IPS DF 19.7 (cell line): Measurements from ENCODE around the gene OSBPL10.
"Not testable (repeated sequence)": the region's sequence is repeated elsewhere in the genome, so short reads cannot be mapped to it uniquely, and the experiment has no call there.

Experiments
- DNase-seq: peaks from one replicate; pipeline ENCODE4 v3.0.0-alpha.2; 2013; ENCODE audit warnings: low read depth, low spot score

Gene OSBPL10, protein sequence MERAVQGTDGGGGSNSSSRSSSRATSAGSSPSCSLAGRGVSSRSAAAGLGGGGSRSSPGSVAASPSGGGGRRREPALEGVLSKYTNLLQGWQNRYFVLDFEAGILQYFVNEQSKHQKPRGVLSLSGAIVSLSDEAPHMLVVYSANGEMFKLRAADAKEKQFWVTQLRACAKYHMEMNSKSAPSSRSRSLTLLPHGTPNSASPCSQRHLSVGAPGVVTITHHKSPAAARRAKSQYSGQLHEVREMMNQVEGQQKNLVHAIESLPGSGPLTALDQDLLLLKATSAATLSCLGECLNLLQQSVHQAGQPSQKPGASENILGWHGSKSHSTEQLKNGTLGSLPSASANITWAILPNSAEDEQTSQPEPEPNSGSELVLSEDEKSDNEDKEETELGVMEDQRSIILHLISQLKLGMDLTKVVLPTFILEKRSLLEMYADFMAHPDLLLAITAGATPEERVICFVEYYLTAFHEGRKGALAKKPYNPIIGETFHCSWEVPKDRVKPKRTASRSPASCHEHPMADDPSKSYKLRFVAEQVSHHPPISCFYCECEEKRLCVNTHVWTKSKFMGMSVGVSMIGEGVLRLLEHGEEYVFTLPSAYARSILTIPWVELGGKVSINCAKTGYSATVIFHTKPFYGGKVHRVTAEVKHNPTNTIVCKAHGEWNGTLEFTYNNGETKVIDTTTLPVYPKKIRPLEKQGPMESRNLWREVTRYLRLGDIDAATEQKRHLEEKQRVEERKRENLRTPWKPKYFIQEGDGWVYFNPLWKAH

DNA sequence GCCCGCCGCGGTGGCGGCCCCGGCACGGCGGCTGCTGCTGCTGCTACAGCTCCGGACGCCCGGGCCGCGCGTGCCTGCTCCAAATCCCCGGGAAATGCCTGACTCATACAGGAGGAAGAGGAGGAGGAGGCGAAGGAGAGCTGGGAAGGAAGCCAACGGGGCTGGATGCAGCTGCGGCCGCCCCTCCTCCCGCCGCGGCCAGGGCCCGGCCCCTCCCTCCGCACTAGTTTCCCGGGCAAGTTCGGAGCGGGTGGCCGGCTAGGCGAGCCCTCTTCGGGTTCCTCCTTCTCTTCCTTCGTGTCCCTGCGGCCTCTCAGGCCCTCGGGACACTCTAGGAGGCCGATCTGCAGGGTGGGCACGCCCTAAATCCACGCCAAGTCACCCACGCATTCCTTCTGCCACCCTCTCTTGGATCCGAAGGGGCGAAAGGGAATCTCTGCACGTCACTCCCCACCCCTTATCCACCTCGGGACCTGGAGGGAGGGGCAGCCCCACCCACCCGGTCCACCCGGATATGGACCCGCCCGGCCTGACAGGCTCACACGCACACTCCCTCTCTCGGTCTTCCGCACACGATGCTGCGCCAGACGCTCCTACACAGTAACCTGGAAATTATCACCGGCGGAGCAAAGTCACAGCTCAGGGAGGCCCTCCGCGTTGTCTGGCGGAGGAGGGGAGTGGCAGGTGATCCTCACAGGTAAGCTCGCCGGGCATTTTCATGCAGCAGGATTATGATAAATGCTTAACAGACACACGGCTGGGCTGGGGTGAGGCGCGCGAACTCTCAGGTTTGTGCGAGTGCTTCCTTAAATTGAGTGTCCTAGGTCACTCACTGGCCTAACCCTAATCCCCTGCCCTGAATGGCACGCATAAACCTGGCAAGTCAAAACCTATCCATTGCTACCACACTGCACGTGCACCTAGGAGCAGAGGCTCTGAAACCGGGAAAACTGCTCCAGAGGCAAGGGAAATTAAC is at the start of gene OSBPL10, which contains the start of gene ZNF860:
Gene OSBPL10 (minus strand): TSS at position 57 of the 976 bp plus-strand sequence. CDS start 83 bp downstream, outside the sequence.
Gene ZNF860 (plus strand): TSS at position 545 of the 976 bp plus-strand sequence. CDS start 7,330 bp downstream, outside the sequence.
- no peak for DNase-seq

DNA sequence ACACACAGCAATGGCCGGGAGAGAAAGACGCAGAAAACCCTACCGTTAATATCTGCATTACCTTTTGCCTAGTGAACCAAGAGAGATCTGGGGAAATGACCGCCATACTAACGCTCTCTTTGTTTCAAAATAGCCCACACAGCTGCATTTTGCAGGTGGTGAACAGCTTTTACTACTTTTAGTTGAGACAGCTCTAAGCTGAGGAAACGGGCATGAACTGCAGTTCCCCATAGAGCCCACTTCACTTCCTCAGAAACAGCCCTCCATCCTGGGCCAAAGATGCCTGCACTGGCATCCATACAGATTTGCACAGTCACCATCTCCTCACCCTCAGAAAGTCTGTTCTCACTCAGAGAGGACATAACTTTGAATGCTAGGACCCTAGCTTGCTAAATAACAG is 45.5 kb upstream of the OSBPL10 start:
- DNase-seq: no peak

DNA sequence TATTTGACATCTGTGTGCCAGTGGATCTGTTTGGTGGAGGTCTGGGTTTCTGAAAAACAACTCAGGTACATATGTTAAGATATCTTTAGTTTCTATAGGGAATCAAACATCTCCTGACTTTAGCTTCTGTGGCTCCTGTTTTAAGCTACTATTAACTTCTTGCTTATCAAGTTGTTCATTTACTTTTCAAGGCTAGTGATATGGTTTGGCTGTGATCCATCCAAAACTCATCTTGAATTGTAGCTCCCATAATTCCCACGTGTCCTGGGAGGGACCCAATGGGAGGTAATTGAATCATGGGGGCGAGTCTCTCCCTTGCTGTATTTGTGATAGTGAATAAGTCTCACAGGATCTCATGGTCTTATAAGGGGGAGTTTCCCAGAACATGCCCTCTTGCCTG is 41.9 kb upstream of the OSBPL10 start:
- DNase-seq: no peak

DNA sequence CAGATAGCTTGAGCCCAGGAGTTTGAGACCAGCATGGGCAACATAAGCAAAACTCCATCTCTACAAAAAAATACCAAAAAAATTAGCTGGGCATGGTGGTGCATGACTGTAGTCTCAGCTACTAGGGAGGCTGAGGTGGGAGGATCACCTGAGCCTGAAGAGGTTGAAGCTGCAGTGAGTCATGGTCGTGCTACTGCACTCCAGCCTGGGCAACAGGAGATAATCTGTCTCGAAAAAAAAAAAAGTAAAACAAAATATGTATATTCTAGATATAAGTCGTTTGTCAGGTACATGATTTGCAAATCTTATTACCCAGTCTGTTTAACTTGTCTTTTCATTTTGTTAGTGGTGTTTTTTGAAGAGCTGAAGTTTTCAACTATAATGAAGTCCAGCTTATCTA is 40.7 kb upstream of the OSBPL10 start:
- no peak for DNase-seq

DNA sequence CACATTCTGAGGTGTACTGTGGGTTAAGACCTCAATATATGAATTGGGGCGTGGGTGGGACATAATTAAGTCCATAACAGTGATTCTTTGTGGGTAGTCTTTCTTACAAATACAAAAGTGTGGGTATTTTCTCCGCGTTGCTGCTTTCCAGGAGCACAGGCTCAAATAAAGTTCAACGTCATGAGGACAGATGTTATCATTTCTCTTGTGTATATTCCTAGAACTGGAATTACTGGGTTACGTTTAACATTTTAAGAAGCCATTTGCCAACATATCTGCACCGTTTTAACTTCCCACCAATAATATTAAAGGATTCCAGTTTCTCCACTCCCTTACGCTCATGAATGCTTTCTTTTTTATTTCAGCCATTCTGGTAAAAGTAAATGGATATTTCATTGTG is 40.1 kb upstream of the OSBPL10 start:
- DNase-seq: no peak

DNA sequence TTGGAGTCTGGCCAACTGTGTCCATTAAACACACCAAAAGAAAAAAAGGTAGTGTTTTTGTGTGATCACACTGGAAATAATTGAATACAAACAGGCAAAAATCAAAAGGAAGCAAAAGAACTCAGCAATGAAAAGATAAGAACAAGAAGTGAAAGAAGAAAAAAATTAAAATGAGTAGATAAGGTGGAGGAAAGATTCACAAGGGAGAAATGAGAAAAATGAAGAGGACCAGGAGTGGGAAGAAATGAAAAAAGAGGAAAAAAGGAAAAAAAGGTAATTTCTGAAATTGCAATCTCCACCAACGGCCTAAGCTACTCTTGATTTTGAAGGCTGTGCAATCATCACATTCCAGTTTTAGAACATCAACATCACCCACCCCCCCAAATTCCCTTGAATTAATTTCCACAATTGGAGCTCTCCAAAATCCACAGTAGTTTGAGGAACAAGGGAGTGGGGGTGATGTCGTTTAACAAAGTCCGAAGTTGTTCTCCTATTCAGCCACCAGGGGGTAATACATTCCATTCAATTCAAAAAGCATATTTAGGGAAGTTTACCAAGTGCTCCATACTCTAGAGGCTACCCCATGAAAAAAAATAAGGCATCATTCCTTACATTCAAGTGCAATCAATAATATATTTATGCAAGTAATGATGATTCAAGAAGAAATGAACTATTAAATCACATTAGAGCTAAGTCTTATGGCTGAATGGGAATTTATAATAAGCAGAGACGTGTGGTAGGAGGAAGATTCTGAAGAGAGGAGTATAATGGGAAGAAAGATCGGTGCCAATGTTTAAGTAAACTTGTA is 37.9 kb upstream of the OSBPL10 start:
- no peak for DNase-seq

DNA sequence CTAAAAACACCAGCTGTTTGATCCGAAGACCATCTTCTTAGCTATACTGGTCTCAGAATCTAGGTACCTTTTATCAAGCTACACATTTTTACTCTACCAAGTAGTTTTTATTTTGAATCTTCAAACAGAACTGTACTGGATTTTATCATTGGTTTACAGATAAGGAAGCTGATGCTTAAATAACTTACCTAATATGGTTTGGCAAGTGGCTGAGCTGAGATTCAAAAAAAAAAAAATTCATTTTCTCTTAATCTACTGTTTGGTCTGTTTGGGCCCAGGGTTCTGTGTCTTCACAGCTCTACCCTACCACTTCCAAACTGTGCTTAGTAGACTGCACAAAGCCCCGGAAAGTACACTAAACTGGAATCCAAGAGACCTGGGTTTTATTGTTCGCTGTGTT is 36.2 kb upstream of the OSBPL10 start:
- DNase-seq: no peak

DNA sequence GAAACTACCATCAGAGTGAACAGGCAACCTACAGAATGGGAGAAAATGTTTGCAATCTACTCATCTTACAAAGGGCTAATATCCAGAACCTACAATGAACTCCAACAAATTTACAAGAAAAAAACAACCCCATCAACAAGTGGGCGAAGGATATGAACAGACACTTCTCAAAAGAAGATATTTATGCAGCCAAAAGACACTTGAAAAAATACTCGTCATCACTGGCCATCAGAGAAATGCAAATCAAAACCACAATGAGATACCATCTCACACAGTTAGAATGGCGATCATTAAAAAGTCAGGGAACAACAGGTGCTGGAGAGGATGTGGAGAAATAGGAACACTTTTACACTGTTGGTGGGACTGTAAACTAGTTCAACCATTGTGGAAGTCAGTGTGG is 34.6 kb upstream of the OSBPL10 start:
- not testable (repeated sequence) for DNase-seq

DNA sequence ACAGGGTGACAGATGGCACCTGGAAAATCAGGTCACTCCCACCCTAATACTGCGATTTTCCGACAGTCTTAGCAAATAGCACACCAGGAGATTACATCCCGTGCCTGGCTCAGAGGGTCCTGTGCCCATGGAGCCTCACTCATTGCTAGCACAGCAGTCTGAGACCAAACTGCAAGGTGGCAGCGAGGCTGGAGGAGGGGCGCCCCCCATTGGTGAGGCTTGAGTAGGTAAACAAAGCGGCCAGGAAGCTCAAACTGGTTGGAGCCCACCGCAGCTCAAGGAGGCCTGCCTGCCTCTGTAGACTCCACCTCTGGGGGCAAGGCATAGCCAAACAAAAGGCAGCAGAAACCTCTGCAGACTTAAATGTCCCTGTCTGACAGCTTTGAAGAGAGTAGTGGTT is 29.6 kb upstream of the OSBPL10 start:
- not testable (repeated sequence) for DNase-seq

DNA sequence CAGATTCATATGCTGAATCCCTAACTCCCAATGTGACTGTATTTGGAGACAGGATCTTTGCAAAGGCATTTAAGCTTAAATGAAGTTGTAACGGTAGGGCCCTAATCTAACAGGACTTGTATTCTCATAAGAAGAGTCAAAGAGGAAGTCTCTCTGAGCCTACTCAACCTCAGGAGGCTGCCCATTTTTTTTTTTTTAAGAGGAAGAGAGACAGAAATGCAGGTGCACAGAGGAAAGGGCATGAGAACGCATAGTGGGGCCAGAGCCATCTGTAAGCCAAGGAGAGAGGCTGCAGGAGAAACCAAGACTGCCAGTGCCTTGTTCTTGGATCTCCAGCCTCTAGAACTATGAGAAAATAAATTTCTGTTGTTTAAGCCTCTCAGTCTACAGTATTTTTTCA is 28.9 kb upstream of the OSBPL10 start:
- no peak for DNase-seq

DNA sequence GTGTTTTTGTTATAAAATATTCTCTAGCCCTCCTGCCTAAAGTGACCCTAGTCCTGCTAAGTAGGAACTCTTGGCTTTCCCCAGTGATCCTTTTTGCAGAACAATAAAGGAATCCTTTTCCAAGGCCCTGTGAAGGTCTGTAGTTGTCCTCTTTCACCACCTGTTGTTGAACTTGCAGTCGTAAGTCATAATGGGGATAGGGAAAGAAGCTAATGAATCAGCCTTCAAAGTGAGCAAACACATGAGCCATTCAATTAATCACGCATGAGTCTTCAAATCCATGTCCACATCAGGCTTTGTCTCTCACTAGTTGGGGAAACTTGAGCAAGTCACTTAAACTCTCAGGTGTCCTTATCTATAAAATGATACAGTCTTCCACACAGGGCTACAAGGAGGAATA is 28.0 kb upstream of the OSBPL10 start:
- DNase-seq: no peak

DNA sequence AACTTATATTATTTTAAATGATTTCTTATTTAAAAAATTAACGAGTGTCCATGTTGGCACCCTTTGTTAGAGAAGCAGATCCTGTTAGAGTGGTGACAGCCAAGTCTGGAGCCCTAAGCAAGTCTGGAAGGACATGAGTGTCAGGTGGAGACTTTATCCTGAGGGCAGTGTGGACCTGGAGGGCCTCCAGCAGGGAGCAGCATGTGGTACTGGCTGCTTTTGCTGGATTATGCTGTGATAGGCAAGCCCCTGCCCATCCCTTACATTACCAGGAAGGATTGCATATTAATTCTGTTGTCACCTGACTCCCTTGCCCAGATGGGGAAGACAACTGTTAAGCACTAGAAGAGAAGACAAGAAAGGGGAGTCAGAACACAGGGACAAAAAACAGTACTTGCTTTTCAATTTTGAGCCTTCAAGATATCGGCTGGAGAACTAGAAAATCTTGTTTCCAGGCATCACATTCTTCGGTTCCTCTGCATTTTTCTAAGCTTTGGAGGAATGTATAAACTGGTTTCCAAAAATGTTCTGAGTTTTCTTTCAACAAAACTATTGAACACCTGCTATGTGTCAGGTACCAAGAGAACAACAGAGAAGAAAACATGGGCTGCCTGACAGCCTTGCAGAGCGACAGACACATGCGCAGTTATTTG is 23.2 kb upstream of the OSBPL10 start:
- no peak for DNase-seq

DNA sequence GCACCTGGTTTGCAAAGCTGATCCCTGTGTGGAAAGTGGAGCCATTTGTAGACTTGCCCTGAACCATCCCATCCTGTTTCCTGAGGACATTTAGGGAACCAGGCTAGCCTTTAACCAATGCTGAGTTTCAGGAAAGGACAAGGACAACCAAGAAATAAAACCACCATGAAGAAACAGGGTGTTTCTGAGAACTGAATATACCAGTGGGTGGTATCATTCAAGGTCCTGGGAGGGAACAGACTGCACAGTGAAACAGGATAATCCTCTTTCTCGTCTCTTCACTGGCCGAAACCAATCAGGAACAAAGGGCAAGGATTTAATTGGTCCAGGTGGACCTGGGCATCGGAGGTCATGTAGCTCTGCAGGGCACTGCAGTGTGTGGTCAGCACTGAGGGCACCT is 22.3 kb upstream of the OSBPL10 start:
- no peak for DNase-seq

DNA sequence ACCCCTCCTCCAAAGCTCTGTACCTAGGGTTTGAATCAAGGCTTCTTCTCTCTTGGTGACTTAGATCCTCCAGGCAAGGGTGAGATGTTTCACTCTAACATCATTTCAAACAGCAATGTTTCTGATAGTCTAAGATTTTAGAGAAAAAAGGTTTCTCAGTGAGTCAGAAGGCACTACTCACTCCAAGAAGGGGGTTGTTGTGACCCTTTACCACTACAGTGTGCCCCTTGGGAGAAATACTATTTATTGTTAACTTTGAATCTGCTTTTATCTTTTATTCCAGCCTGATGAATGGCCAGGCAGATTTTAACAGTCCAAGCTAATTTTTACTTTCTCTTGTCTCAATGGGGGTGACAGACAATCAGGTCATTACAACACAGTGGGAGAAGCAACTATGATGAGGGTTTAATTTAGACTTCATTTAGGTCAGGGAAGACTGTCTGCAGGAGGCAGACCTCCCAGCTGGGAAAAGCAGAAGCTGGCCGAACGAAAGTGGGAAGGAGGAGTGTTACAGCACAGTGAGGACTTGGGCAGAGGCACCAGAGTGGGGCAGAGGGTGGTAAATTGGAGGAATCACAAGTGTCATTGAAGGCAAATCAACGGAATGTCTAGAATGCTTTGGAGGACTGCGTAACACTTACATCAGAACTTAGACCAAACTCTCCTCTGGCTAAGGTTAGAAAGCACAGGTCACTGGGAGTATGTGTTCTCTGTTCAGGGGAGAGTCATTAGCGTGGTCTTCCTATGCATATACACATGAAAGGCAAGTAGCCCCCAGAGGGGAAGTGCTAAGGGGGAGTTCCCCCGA is 21.7 kb upstream of the OSBPL10 start:
- no peak for DNase-seq

DNA sequence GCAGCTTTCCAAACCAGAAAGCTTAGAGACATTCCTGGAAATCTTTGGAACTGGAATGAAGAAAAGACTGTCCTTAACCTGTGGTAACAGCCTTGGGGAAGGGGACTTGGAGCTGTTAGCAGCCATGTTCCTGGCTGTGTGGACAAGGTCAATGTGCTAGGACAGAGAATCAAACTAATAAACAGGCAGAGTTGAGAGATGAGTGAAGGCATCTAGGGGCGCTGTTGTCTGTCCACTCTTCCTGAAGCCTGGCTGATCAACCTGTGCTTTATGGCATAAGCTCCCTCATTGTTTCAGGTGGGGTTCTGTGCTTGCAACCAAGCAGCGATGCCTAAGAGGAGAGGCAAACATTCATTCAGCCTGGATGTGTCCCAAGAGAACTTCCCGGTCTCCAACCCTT is 19.8 kb upstream of the OSBPL10 start:
- DNase-seq: no peak

DNA sequence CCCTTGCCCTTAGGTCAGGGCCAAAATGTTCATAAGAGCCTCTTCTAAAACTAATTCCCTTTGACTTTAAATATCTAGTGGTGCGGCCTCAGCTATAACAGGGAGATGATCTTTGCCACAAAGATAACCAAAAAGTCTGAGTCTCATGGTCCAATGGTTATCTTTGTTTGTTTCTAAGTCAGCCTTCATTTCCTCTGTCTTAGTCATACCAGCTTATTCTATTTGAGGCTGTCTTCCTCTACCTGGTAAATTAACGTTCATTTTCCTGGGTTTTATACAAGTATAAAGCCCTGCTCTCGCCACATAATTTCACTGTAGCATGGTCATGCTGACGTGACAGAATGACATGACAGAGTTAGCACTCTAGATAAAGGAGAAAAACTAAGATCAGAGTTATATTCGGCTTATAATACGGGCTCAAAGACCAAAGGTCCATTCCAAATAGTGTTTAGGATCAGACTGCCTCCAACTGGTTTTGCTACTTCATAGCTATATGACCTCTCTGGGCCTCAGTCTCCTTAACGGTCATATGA is 18.9 kb upstream of the OSBPL10 start:
- no peak for DNase-seq

DNA sequence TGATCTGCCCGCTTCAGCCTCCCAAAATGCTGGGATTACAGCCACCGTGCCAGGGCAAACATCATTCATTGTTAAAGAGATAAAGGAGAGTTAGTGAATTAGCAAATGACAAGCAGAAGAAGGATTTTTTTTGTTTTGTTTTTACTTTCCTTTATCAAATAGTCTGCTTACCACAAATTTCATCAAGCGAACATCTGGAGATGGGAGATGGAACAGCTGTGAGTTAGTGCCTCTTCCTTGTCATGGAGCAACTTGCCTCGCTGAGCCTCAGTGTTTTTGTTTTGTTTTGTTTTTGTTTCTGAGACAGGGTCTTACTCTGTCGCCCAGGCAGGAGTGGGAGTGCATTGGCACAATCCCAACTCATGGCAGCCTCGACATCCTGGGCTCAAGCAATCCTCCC is 16.4 kb upstream of the OSBPL10 start:
- DNase-seq: no peak

DNA sequence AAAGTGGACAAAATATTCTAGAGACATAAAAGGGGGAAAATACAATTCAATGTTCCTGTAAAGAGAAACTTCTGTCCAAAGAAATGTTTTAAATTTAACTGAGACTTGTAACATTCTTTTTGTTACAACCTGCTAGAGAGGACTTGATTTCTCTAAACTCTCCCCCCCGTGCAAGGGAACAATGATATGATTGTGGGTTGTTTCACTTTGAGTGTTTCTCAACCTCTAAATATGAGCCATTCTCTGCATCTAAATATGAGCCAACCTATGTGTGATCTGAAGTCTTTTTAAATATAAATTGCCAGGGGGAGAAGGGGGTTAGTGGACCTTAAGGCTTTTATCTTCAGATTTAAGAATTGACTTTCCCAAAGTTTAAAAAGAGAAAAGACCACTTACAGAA is 15.1 kb upstream of the OSBPL10 start:
- DNase-seq: no peak

DNA sequence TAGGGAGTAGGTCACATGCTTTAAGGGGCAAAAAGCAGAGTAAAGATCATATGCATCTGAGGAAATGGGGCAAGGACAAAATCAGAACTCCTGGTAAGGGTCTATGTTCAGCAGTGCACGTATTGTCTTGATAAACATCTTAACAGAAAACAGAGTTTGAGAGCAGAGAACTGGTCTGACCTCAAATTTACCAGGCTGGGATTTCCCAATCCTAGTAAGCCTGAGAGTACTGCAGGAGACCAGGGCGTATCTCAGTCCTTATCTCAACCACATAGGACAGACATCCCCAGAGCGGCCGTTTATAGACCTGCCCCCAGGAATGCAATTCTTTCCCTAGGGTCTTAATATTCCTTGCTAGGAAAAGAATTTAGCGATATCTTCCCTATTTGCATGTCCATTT is 14.0 kb upstream of the OSBPL10 start:
- not testable (repeated sequence) for DNase-seq
